Measurements from ENCODE around the gene GPAM.

GRCh38 chr10:112216966-112217365 is 33.4 kb upstream of the GPAM start:
- no peak for TF ChIP-seq EP300 (IDR thresholded peaks at IDR 0.05)
- no peak for TF ChIP-seq CTCF (IDR thresholded peaks at IDR 0.05)
